Measurements from ENCODE around the gene FOXC2.

Gene FOXC2

DNA sequence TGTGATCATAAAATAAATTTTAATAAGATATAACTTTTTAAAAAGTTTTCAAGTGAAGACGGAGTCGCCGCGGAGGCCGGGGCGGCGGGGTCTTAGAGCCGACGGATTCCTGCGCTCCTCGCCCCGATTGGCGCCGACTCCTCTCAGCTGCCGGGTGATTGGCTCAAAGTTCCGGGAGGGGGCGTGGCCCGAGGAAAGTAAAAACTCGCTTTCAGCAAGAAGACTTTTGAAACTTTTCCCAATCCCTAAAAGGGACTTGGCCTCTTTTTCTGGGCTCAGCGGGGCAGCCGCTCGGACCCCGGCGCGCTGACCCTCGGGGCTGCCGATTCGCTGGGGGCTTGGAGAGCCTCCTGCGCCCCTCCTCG lies at the start of gene FOXC2:
Gene FOXC2, plus strand, starts transcription at position 229 of the 365 bp plus-strand sequence. CDS start 507 bp downstream, outside the sequence.
- DNase-seq = no peak

DNA sequence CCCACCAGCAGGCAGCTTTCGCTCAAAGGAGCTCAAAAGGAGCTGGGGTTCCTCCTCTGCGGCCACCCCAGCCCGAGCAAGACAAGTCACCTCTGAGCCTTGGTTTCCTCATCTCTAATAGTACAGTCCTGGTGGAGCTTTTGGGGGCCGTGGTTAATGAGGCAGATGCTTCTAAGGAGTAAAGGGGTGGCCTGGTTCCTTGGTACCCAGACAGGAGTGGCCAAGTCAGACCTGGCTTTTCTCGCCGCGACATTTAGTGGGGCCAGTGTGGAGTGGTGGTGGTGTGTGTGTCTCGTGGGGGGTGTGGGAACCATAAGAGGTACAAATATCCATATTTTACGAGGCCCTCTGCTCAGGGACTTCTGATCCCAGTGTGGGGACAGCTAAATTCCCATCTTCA lies 49.6 kb upstream of the FOXC2 start:
- no peak for DNase-seq

DNA sequence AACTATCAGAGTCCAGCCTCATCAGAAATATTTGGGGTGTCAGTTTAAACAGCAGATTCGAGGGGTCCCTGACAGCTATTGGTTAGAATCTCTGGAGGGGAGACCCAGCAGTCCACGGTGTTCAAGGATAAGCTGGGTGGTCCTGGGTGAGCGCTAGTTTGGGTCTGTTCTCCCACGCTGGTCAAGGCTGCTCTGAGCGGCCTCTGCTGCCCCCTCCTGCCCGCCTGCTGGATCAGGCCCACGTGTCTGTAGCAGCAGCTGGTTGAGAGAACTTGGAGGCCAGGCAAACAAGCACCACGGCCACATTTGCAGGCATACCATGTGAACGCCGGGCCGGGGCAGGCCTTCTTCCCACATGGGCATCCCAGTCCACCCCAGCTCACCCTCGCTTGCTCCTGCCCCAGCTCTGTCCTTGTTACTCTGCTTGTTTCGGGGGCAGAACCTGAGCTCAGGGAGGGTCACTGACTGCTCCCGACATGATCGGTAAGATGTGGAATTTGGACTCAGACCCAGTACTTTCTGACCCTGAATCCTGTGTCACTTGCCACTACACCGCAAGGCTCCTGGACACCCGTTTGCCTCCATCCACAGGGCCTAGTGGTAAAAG lies 48.9 kb upstream of the FOXC2 start:
- DNase-seq = no peak

DNA sequence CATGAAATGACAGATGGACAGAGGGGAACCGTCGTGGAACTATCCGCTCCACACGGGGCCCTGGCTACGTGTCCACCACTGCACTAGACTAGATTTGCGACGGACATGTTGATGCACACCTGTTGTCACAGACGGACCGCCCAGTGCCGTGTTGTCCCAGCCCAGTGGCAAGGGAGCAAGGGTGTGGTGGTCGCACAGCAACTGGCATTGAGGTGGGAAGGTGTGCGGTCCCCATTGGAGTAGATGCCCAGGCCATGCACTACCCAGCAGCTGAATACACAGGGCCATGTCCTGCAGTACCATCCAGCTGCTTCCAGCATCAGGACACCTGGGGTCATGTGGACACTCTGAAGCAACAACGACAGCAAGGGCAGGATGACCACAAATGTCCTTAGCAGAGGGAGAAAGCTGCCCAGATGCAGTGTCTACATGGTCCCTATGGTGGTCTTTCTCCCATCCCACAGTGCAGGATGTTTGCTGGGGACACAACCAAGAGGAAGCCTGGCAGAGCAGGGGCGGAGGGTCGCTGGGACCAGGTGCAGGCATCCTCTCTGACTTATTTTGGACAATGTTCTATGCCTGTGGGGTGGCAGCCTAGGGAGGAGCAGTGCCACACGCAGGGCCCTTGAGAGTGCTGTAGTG lies 47.5 kb upstream of the FOXC2 start:
- DNase-seq = no peak

DNA sequence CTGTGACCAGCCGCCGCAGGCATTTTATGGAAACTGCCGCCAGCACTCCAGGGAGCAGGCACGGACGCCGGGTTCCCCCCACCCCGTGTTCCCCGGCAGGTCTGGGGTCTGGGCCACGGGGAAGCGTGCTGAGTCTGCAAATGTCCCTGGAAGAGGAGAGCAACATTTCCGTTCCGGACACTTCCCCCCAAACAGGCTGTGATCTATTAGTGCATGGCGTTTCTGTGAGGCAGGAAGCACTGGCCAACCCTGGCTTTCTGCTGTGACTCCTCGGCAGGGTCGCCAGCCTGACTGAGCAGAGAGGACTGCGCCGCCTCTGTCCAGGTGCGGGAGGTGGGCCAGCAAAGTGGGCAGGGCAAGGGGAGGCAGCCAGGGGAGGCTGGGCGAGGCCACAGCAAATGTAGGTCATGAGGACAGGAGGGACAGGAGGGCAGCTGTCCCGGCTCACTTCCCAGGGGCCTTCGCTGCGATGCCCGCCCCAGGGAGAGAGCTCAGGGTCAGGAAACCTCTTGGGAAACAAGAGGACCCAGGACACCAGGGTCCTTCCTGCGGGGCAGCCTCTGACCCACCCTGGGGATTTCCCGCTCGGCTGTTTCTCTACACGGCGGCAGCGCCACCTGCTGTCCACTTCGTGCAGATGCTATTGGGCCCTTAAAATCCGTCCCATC lies 46.8 kb upstream of the FOXC2 start:
- no peak for DNase-seq

DNA sequence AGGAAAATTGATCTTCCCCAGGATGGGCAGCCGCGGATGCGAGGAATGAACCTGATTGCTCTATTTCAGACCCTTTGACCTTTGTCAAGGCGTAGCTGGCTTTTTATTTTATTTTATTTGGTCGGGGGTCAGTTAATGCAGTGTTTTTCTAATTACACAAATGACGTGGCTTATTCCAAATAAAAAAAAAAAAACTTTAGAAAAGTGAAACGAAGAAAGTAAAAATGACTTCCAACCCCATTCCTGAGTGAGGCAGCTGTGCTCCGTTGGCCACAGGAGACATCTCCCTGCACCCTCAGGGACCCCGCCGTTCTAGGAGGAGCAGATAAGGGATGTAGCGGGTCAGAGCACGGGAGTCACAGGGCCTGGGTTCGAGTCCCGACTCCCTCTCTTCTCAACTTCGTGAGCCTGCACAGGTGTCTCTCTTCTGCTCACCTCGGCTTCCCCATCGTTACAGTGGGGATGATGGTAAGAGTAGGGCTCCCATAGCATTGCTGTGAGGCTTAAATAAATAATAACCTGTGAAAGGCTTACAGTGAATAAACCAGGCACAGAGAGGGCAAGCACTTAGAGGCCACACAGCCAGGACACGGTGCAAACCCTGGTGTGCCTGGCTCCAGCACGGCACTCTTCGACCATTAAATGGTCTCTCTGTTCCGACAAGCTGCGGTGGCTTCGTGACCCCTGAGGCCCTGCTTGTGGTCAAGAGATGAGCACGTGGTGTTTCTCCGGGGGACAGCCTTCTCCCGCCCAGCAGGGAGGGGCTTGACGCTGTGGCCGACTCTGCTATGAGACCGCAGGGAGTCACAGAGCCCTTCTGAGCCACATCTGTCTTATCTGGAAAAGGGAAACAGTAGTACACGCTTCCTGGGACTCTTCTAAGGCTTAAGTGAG lies 46.1 kb upstream of the FOXC2 start:
- DNase-seq = no peak

DNA sequence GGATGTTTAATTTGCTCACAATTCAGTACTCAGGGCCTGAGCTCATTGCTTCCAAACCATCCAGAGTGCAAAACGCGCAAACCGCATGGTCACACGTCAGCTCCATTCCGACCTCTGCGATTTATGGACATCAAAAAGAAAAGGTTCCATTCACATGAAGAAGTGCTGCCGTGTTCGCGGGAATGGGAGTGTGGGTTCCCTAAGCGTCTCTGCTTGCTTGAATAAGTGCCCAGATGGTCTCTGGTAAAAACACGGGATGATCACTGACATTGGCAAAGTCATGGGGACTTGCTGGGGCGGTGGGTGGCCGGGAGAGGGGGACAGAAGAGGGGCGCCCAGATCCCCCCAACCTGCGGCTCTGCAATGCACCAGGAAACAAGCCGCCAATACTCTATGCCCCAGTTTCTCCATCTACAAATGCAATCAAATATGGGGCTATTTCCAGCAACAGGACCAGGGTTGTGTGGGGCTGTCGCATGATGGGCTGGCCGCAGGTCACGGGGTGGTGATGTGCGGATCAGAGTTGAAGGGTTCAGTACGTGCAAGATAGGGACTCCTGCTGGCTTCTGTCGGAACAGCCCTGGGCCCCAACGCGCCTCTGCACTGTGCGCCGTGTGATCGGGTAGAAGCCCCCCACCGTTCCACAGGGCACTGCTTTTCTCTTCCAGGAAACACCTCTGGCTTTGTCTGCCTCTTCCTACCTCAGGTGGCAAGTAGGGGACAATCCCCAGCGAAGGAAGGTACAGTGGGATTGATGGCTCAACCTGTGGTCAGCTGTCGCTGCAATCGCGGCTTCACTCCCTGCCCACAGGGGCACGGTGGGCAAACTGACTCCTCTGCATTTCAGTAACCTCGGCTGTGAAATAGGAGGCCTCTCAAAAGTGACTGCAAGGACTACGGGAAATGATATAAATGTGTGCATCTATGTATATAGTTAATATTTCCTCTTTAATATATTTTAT lies 45.1 kb upstream of the FOXC2 start:
- no peak for DNase-seq

DNA sequence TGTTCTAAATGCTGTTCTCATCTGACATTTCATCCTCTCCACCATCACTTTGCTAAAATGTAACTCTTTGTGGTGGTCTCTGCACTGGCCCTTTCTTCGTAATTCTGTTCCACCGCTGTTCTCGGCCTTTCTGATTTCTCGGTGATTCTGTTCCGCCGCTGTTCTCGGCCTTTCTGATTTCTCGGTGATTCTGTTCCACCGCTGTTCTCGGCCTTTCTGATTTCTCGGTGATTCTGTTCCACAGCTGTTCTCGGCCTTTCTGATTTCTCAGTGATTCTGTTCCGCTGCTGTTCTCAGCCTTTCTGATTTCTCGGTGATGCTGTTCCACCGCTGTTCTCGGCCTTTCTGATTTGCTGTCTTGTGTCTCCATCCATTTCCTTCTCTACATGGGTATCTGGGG lies 44.0 kb upstream of the FOXC2 start:
- DNase-seq = no peak

DNA sequence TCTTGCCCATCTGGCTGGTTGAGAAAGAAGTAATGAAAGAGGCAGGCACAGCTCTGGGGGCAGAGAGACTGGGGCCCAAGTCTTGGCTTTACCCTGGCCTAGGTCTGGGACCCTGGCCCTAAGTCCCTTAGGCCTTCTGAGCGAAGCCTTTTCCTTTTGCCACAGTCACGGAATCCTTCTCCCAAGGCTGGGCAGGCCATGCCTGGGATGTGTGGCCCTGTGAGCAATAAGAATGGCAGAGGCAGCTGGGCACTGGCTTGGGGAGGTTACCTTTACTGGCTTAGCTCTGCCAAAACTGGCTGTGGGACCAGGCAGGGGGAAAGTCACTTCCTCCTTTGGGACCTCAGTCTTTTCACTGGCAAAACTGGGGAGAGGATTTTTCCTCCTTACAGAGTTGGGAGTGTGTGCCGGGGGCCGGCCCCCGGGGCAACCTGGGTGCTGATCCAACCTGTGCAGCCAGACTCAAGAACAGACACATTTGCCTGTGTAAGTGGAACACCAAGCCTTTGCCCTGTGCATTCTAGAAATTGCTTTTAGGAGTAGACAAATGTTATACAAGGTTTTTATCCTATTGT lies 43.4 kb upstream of the FOXC2 start:
- DNase-seq = no peak

DNA sequence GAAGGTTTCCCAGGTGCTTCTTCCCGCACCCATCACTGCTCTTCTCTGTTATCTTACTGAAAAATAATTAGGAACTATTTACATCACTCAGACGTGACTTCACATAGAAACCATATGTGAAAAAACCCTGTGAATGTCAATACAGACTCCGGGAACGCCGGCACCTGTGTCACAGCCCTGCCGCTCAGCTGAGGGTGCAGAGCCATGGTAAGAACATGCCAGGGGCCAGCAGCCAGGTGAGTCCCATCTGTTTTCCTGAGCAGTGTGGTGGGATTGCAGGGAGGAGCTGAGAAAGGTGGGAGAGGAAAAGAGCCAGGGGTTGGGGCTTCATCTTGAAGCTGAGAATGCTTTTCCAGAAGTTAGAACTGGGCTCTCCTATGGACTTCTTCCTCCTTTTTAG lies 42.6 kb upstream of the FOXC2 start:
- no peak for DNase-seq

DNA sequence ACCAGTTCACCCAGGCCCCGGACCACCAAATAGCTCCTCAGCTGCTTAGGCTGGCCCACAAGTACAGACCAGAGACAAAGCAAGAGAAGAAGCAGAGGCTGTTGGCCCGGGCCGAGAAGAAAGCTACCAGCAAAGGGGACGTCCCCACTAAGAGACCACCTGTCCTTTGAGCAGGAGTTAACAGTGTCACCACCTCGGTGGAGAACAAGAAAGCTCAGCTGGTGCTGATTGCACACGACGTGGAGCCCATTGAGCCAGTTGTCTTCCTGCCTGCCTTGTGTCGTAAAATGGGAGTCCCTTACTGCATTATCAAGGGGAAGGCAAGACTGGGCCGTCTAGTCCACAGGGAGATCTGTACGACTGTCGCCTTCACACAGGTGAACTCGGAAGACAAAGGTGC lies 40.9 kb upstream of the FOXC2 start:
- no peak for DNase-seq

DNA sequence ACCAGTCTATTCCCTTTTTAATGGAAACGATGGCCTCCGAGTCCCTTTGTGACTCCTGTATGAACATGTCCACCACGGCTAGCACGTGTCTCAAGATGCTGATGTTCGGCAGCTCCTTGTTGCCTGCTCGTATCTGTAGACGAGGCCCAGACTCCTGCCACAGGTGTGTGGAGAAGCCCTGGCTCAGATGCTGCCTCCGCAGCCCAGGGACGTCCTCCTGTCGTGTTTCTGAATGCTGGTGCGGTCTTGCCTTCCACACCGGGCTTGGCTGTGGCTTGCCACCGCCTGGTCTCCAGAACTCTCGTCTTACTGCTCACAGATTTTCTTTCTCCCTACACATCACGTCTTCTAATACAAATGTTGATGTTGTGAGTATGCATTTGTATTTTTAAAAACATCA lies 39.3 kb upstream of the FOXC2 start:
- no peak for DNase-seq

DNA sequence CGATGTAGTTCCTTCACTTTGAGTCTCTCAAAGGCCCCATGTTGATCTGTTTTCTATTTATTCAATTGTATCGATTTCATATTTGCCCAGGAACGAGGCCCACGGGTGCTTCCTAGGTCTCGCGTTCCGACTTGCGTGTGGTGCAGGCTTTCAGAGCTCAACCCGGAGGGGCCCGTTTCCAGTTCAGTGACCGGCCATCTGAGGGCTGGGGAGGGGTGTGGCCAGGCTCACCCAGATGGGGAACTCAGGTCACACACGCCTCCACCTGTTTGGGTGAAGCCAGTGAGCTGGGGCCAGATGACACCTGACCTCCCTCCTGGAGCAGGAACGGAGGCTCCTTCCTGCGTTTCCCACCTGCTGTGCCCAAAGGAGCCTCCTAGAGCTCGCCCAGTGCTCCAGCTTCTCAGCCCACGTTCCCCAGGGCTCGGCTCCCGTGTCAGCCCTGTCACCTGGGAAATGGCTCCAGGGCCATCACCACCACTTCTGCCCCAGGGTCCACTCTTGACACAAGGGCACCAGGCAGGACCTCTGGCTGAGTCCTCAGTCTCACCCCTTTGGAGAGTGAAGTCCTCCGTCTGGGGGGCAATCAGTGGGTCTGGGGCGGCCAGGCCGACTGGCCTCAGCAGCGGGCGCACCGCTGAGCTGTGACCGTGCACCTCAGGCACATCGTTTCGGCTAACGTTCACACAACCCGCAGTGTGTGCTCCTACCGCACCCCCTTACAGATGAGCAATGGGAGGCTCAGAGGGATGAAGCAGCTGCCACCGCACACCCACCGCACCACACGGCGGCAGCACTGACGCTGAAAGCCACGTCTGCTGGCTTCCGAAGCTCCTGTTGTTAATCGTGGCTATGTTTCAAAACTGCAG lies 38.3 kb upstream of the FOXC2 start:
- no peak for DNase-seq

DNA sequence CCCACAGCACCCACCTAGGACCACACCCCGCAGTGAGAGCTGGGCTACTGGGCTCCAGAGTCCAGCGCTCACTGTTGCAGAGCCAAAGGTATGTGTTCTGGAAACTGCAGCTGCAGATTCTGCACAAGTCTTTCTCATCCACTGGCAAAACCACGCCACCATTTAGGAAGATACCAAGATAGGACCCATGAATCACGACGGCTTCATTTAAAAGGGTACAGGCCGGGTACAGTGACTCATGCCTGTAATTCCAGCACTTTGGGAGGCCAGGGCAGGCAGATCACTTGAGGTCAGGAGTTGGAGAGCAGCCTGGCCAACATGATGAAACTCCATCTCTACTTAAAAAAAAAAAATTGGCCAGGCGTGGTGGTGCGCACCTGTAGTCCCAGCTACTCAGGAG lies 37.5 kb upstream of the FOXC2 start:
- no peak for DNase-seq

DNA sequence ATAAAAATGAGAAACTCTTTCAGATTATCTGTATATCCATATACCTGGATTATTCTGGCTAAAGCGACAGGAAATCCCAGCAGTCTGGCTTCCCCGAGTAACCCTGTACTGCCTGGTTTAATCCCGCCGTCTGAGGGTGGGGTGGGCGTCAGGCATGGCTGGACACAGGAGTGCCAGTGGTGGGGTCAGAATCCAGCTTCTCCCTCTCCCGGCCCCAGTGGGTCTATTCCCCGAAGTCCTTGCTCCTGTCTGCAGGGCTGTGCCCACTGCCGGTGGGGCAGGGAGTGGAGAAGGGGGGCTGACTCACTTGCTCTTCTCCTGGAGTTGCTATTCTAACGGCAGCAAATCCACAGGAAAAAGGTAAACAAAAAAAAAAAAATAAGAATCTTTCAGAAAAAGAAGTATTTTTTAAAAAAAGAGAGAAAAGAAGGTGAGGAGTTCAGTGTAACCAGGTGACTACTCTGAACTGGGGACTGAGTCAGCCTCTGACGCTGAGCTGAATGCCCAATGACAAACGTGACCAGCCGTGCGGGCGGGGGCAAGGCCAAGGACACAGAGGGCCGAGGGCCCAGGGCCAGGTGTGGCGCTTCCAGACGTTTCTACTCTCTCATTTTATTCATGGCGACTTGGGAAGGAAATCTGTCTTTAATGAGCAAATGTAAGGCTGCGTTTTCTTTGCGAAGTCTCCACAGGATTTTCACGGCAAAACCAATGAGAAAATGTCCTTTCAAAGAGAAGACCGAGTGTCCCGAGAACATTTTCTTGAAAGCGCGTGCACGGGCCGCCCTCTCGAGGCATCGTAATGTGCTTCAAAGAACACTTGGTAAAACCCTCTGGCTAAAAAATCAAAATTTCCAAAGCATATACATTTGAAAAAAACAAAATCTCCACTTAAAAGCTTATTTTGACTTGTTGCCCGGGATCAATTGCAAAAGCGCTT lies 36.1 kb upstream of the FOXC2 start:
- no peak for DNase-seq

DNA sequence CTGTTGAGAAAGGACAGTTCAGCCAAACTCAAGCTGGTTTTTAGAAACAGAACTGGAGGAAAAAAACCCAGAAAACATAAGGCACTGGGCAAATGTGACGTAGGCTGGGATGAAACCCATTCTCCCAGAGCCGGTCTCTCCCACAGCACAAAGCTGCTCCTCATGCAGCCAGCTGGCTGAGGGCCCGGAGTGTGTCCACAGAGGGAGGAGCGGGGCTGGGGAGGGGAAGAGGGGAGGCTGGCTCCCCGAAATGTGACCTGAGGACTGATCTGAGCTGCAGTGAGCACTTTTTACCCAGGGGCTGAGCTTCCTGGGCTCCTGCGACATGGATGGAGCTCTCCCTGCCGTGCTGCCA lies 35.5 kb upstream of the FOXC2 start:
- no peak for DNase-seq

DNA sequence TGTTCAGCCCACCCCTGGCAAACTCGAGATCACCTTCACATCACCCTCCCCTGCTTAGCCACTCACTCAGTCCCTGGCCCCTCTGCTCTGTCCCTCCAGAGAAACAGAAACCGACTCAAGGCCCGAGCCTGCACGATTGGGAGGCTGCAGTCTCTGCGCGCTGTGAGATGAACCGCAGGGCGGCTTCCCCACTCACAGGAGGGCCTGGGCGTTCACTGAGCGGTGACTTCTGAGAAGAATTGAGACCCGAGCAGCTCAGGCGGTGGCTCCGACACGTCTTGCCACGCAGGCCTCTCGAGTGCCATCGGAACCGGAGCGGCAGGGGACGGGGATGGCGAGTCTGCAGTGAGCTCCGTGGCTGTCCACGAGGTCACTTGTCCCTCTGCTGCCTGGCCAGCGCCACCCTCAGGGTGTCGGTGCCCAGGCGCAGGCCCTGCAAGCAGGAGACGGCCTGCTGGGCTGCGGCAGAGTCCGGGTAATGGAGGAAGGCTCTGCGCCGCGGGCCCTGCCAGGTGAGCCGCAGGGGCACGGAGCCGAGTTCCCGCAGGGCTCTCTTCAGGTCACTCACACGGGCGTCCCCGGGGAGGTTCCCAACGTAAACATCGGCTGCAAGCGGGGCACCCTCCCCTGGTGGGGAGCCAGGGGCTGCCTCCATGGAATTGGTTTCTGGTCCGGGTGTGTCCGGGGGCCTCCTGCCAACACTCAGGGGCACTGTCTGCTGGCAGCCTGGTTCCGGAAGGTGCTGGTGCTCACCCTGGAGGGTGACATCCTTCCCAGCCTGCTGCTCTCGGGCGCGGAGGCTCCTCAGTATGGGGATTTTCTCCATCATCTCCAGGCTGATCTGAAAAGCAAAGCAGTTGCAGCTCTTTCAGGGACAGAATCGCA lies 34.7 kb upstream of the FOXC2 start:
- no peak for DNase-seq

DNA sequence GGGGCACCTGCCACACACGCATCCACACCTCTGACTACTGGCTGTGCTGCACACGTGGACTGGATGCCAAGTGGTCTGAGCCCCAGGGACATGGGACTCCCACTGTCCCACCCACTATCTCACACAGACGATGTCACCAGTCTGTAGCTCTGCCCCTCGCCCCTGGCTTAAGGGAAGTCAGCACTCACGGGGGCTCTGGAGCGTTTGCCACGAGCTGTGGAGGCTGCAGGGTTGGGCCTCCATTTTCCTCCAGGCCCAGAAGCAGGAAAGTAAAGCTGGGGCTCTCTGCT lies 34.2 kb upstream of the FOXC2 start:
- no peak for DNase-seq

DNA sequence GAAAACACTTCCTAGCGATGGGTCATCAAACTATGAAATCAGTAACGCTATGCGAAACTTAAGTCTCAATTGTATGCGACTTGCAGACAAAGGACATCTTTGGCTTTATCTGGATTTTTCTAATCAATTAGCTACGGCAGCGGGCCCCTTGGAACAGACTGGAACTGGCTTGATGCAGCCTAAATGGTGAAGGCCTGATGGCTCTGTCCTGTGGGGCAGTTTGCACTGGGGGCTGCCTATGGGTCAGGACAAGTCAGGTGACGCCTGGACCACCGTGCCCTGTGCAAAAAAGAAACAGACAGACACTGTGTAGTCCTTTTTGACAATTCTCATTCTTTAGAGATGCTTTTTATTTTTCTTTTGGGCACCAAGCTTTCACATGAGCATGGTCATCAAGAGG lies 33.6 kb upstream of the FOXC2 start:
- DNase-seq = no peak

Data from KG1 (cell line).